ENCODE data around the gene SNAI1. TPM values are rescaled to one million over a fixed set of nuclear protein-coding genes. Genes with fewer than 3 reads are reported as not detected.
"Not testable (repeated sequence)": the region's sequence is repeated elsewhere in the genome, so short reads cannot be mapped to it uniquely, and the experiment has no call there.

SNAI1 gene
- total RNA-seq, 1 experiment from 2014 or later = 2.6 TPM

- no peak for DNase-seq (ENCODE audit: low spot score)
Measured at GRCh38 chr20:49987015-49987867, 4.5 kb downstream of the SNAI1 start.

- no peak for DNase-seq (ENCODE audit: low spot score)
Measured at GRCh38 chr20:49987868-49988690, 5.3 kb downstream of the SNAI1 start.

DNA sequence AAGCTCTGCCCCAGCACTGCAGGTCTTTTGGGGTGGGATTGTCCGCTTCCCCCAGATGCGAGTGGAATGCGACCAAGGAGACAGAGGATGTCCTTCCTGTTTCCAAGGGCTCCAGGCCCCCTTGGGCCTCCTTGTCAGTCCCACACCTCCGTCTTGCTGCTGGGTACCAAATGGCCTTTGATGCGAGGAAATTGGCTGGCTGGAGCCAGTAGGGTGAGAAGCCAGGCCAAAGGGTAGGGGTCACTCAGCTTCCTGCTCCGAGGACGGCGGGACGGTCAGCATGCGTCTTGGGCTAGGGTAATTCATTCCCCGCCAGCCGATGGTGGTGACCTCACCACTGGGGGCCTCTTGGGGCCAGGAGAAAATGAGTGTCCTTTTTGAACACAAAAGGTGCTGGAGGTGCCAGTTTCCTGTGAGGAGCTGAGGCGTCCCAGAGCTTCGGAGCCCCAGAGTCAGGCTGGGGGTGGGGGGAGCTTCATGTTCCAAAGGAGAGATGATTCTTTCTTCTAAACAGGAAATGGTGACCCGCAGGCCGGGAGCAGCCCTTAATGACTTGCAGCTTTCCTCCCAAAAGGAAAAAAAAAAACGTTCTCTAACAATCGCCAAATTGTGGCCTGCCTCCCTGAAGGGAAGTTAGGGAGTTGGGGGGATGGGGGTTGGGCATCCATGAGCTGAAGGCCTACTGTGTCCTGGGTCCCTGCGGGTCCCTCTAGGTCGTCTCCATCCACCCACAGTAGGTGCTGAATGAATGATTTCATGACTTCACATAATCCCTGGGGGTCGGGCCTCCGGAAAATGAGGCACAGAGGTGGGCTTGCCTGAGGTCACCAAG, 6.7 kb downstream of the SNAI1 start:
- peak; percentile 79 for DNase-seq (ENCODE audit: low spot score)

GRCh38 chr20:49990271-49990720, 7.5 kb downstream of the SNAI1 start:
- no peak for DNase-seq (ENCODE audit: low spot score)

DNA sequence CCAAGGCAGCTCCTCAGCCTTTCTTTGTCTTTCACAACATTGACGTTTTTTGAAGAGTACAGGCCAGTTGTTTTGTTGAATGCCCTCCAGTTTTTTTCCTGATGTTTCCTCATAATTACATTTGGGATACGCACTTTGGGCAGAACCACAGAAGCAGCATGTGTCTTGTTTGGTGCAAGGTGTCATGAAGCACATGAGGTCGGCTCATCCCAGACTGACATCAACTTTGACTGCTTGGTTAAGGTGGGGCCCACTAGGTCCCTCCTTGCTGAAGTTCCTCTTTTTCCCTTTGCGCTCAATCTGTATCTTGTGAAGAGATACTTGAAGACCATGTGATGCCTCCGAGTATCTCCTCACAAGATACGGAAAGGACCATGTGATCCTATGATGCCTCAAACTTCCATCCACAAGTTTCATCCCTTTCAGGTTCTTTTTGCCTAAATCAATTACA, 10.5 kb downstream of the SNAI1 start:
- DNase-seq (ENCODE audit: low spot score) = no peak

DNA sequence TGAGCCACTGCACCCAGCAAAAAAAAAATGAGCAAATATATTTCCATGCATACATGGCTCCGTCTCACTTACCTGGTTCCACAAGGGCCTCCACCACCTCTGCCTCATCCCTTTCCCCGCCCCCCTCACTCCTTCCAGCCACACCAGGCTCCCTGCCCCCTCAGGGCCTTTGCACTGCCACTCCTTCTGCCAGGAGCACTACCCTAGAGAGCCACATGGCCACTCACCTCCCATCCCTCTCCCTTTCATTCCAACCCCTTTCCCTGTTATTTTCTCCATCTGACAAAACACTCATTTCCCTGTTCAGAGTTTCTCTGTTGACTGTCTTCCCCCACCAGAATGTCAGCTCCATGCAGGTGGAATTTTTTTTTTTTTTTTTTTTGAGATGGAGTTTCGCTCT, 12.8 kb downstream of the SNAI1 start:
- no peak for DNase-seq (ENCODE audit: low spot score)

GRCh38 chr20:49998478-49999188, 15.9 kb downstream of the SNAI1 start:
- not testable (repeated sequence) for DNase-seq (ENCODE audit: low spot score)

DNA sequence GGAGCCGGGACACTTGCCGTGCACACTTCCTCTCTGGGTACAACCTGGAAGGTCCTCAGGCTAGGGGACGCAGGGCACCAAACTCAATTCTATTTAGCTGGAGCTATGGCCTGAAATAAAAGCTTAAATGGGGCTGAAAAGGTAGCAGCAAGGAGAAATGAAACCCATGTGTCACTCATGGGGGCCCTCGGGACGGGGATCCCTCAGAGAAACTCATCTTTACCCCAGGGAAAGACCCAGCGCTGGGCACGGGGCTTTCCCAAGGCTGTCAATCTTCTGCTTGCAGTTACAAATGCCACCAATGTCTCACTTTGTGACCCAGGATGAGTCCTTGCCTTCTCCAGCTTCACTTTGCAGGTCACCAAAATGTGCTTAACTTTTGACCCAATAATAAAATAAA, 16.5 kb downstream of the SNAI1 start:
- no peak for DNase-seq (ENCODE audit: low spot score)

DNA sequence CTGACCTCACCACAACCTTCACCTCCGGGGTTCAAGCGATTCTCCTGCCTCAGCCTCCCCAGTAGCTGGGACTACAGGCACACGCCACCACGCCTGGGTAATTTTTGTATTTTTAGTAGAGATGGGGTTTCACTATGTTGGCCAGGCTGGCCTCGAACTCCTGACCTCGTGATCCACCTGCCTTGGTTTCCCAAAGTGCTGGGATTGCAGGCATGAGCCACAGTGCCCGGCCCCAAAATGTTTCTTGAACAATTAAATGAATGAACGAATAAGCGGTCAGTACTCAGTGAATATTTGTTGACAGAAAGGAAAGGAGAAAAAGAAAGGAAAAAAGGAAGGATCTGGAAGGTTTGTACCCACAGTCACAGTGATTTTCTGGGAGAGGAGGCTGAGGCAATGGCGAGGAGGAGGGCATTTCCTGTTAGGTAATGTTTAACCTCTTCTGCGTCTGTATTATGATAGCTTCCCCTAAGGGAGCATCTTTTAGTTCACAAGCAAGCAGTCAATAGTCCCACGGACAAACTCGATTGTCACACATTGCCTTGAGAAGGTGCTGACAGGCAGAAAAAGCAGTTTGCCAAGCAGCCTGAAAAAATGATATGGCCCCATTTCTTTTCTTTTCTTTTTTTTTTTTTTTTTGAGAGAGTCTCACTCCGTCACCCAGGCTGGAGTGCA, 17.9 kb downstream of the SNAI1 start:
- not testable (repeated sequence) for DNase-seq (ENCODE audit: low spot score)

DNA sequence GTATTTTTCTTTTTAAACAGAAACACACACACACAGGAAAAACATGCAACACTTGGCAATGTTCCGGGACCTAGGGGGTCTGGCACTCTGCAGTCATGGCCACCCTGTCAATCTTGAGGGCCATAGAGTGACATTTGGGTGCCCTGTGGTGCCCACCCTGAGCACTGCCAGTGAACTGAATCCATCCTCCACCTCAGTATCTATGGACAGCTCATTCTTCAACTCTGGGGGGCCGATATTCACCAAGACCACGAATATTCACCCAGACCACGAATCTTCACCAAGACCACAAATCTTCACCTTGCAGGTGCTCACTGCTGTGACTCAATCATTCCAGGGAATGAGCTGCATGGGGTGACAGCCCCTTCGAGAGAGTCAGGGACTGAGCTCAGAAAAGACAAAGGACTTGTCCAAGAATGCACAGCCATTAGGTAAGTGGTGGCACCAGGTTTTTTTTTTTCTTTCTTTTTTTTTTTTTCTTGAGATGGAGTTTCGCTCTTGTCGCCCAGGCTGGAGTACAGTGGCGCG, 19.1 kb downstream of the SNAI1 start:
- DNase-seq (ENCODE audit: low spot score) = no peak

GRCh38 chr20:50003253-50003656, 20.5 kb downstream of the SNAI1 start:
- no peak for DNase-seq (ENCODE audit: low spot score)

DNA sequence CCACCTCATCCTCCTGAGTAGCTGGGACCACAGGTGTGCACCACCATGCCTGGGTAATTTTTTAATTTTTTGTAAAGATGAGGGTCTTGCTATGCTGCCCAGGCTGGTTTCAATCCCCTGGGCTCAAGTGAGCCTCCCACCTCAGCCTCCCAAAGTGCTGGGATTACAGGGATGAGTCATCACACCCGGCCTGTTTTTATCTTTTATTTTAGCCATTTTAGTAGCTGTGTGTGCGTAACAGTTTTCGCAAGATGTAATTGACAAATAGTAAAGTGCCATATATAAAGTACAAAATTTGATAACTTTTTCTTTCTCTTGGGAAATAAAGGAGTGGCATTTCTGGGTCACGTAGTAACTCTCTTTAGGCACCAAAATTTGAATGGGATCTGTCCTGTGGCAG, 21.4 kb downstream of the SNAI1 start:
- no peak for DNase-seq (ENCODE audit: low spot score)

DNA sequence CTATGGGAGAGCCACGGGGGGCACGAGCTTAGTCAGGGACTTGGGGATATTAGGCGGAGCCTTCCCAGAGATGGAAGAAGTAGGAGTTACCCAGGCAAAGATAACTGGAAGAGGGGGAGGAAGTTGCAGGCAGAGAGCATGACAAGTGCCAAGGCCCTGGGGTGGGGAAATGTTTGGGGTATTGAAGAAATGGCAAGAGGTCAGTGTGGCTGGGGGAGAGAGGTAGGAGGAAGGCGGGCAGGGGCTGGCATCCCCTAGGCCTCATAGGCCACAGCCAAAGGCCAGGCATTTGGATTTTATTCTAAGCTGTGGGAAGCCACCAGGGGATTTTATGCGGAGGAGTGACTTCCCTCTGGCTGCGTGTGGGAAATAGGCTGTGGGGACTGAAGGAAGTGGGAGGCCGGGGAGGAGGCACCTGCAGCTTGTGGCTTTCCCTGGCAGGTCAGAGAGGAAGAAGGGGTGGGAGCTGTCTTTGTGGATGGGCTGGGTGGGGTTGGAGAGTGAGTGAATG, 22.7 kb downstream of the SNAI1 start:
- peak; percentile 57 for DNase-seq (ENCODE audit: low spot score)

GRCh38 chr20:50007369-50007768, 24.6 kb downstream of the SNAI1 start:
- DNase-seq (ENCODE audit: low spot score) = no peak

GRCh38 chr20:50008007-50008406, 25.2 kb downstream of the SNAI1 start:
- DNase-seq (ENCODE audit: low spot score) = no peak

DNA sequence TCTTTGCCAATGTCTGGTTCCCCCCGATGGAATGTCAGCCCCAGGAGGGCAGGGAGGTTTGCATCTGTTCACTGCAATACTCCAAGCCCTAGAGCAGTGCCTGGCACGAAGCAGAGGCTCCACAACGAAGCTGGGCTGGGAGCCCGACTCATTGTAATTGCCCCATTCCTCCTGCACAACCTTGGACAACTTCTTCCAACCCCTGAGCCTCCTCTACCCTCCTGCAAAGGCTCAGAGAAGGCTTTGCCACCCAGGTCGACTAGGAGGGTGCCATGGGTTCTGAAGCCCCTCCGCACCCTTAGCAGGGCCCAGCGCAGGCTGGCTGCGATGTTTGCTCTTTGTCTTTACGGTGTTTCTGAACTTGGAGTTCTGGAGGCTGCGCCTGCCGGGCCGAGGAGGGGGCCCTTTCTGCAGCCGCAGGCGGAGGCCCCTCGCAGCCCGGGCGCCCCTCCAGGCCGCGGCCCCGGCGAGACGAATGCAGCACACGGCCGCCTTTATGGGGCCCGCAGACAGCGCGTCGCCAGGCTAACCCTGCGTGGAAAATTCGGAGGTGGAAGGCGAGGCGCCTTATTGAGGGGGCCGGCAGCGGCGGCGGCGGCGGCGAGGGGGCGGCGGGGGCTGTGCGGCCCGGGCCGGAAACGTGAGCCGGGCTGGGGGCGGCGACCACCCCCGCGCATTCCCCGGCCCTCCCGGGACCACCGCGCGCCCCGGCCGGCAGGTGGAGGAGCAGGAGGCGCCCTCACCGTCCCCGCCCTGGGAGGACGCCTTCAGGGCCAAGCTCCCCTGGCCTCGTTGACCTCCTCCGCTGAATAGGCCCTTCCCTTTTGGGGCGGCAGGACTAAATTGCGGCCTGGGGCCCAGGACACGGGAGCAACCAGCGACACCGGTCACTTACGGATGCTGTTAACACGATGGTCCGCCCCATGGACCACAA, 27.0 kb downstream of the SNAI1 start:
- DNase-seq (ENCODE audit: low spot score) = no peak

- not testable (repeated sequence) for DNase-seq (ENCODE audit: low spot score)
Measured at GRCh38 chr20:50011597-50011996, 28.8 kb downstream of the SNAI1 start.

DNA sequence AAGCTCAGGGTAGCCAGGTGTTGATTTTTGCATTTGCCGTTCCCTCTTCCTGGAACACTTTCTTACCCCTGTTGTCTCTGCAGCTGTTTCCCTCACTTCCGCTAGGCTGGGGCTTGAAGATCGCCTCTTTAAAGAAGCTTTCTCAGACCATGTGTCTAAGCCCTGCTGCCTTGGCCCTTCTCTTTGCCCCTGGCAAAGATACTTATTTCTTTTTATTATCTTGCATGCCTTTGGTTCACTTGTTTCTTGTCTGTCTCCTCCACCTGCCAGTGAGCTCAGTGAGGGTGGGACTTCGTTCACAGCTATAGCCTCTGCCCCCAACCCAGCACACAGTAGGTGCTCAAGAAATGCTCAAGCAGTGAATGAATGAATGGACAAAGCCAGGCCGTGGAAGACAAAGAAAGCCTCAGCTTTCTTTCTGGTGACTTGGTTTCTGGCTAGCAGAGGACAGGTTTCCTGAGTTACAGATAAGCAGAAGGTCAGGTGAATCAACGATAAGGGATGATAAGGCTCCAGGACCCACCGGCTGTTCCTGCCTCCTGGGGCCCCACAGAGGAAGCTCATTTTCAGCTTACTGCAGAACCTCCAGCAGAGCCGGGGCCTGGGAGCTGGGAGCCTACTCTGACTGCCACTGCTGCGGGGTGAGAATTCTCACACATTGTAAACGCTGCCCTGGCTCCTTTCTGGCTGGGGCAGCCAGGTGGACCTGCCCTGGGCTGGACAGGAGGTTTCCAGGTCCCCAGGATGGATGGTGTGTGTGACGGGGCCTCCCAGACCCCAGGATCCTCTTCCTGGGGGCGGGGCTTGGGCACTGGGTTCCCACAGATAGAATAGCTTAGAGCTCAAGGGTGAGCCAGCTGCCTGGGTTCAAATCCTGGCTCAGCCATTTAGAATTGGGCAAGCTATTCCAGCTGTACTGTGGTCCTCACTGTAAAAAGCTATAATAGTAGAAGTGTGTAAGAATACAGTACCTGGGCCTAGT, 29.8 kb downstream of the SNAI1 start:
- no peak for DNase-seq (ENCODE audit: low spot score)
